Measurements from ENCODE around the gene GPR78. TPM values are rescaled to one million over a fixed set of nuclear protein-coding genes. Genes with fewer than 3 reads are reported as not detected.

Gene GPR78
- total and polyA plus RNA-seq, 2 of the 13 experiments (the other 11 are each of a cell fraction or from before 2014, with no cell fraction given), result 0.01 to 0.07 TPM

DNA sequence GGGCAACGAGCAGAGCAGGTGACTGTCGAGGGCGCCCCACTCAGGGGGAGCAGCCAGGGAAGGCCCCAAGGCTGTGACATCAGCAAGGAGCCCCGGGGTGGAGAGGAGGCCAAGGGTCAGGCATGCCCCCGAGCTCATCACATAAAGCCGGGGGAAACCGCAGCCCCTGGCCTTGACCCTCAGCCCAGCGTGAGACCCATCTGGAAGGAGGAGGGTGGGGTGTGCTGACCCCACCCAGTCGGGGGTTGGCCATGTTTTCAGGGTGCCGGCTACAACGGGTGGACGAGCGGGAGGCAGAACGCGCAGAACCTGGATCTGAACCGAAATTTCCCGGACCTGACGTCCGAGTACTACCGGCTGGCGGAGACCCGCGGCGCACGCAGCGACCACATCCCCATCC lies 26.3 kb downstream of the GPR78 start:
- ChIA-PET POLR2A (no interaction called here), CTCF (ENCODE audit: low intra/inter-chr PET ratio, low total read pairs) (interaction anchor here (2.0 kb wide), 1 partner anchor 312 kb away, joined by 5 read pairs; no protein-coding TSS in a partner anchor)
- intact Hi-C loops (cut with micrococcal nuclease; ENCODE audit: unreplicated experiment), result no loop called here
- Histone ChIP-seq H3K36me3 (replicated peaks in 1 of 2; ENCODE audit: control insufficient read depth in 1 of 2, insufficient read depth in 2 of 2, low read length in 2 of 2) (no peaks in the 10 kb centered on the region), H3K27me3 (ENCODE audit: control insufficient read depth in 1 of 2, insufficient read depth in 2 of 2, low read length in 2 of 2) (peaks cover 4 to 22% of the 10 kb centered on the region in 2 experiments), H3K9ac (ENCODE audit: insufficient read depth, low read depth, low read length) (no peak overlapping the region), H3K9me3 (ENCODE audit: low read length) (no peaks in the 10 kb centered on the region), H3K4me3 (replicated peaks in 1 of 3; ENCODE audit: insufficient read depth in 1 of 3, low read depth in 2 of 3, low read length in 3 of 3) (no peak overlapping the region), H3K79me2 (ENCODE audit: insufficient read depth, low read length) (no peaks in the 10 kb centered on the region), H3K27ac (ENCODE audit: extremely low read length, insufficient read depth, low read length) (no peak overlapping the region), H4K20me1 (ENCODE audit: insufficient read depth, low read length) (peaks cover 12% of the 10 kb centered on the region; the same call in 1 of the 2 replicates), H3K4me2 (ENCODE audit: low read depth, low read length) (no peak overlapping the region), H2AFZ (ENCODE audit: low read length) (no peak overlapping the region), H3K4me1 (ENCODE audit: insufficient read depth, low read length) (no peaks in the 10 kb centered on the region)
- TF ChIP-seq CHCHD3 (CRISPR knock-in tag; IDR thresholded peaks at IDR 0.05) (no peak), FOXA1 (IDR thresholded peaks at IDR 0.05) (no peak), FOXA1 (CRISPR knock-in tag; IDR thresholded peaks at IDR 0.05) (no peak), ZNF780A (CRISPR knock-in tag; IDR thresholded peaks at IDR 0.05) (no peak), SOX13 (IDR thresholded peaks at IDR 0.05) (no peak), SOX13 (CRISPR knock-in tag; conservative IDR thresholded peaks at IDR 0.05 in 1 of 2, IDR thresholded peaks at IDR 0.05 in 1 of 2) (no peak), RBM39 (IDR thresholded peaks at IDR 0.05; ENCODE audit: low read depth, low read length, poor library complexity, severe bottlenecking) (no peak), RXRB (CRISPR knock-in tag; IDR thresholded peaks at IDR 0.05; ENCODE audit: borderline replicate concordance) (no peak), ZNF335 (CRISPR knock-in tag; IDR thresholded peaks at IDR 0.05) (no peak), IRX3 (CRISPR knock-in tag; IDR thresholded peaks at IDR 0.05; ENCODE audit: borderline replicate concordance, low read depth) (no peak), YEATS2 (CRISPR knock-in tag; IDR thresholded peaks at IDR 0.05; ENCODE audit: borderline replicate concordance) (no peak), FIP1L1 (IDR thresholded peaks at IDR 0.05; ENCODE audit: borderline replicate concordance, insufficient read depth, low read depth, low read length) (no peak), TEAD3 (CRISPR knock-in tag; optimal IDR thresholded peaks at IDR 0.05; ENCODE audit: borderline replicate concordance) (no peak), MLLT10 (CRISPR knock-in tag; IDR thresholded peaks at IDR 0.05) (no peak), DNMT1 (CRISPR knock-in tag; IDR thresholded peaks at IDR 0.05) (no peak)
- TF ChIP-seq, protein P1, sequence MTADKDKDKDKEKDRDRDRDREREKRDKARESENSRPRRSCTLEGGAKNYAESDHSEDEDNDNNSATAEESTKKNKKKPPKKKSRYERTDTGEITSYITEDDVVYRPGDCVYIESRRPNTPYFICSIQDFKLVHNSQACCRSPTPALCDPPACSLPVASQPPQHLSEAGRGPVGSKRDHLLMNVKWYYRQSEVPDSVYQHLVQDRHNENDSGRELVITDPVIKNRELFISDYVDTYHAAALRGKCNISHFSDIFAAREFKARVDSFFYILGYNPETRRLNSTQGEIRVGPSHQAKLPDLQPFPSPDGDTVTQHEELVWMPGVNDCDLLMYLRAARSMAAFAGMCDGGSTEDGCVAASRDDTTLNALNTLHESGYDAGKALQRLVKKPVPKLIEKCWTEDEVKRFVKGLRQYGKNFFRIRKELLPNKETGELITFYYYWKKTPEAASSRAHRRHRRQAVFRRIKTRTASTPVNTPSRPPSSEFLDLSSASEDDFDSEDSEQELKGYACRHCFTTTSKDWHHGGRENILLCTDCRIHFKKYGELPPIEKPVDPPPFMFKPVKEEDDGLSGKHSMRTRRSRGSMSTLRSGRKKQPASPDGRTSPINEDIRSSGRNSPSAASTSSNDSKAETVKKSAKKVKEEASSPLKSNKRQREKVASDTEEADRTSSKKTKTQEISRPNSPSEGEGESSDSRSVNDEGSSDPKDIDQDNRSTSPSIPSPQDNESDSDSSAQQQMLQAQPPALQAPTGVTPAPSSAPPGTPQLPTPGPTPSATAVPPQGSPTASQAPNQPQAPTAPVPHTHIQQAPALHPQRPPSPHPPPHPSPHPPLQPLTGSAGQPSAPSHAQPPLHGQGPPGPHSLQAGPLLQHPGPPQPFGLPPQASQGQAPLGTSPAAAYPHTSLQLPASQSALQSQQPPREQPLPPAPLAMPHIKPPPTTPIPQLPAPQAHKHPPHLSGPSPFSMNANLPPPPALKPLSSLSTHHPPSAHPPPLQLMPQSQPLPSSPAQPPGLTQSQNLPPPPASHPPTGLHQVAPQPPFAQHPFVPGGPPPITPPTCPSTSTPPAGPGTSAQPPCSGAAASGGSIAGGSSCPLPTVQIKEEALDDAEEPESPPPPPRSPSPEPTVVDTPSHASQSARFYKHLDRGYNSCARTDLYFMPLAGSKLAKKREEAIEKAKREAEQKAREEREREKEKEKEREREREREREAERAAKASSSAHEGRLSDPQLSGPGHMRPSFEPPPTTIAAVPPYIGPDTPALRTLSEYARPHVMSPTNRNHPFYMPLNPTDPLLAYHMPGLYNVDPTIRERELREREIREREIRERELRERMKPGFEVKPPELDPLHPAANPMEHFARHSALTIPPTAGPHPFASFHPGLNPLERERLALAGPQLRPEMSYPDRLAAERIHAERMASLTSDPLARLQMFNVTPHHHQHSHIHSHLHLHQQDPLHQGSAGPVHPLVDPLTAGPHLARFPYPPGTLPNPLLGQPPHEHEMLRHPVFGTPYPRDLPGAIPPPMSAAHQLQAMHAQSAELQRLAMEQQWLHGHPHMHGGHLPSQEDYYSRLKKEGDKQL (CRISPR knock-in tag; IDR thresholded peaks at IDR 0.05; ENCODE audit: low read depth), result no peak
- TF ChIP-seq, protein P2, sequence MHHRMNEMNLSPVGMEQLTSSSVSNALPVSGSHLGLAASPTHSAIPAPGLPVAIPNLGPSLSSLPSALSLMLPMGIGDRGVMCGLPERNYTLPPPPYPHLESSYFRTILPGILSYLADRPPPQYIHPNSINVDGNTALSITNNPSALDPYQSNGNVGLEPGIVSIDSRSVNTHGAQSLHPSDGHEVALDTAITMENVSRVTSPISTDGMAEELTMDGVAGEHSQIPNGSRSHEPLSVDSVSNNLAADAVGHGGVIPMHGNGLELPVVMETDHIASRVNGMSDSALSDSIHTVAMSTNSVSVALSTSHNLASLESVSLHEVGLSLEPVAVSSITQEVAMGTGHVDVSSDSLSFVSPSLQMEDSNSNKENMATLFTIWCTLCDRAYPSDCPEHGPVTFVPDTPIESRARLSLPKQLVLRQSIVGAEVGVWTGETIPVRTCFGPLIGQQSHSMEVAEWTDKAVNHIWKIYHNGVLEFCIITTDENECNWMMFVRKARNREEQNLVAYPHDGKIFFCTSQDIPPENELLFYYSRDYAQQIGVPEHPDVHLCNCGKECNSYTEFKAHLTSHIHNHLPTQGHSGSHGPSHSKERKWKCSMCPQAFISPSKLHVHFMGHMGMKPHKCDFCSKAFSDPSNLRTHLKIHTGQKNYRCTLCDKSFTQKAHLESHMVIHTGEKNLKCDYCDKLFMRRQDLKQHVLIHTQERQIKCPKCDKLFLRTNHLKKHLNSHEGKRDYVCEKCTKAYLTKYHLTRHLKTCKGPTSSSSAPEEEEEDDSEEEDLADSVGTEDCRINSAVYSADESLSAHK (CRISPR knock-in tag; IDR thresholded peaks at IDR 0.05; ENCODE audit: borderline replicate concordance), result no peak
- ATAC-seq (no peak), DNase-seq (ENCODE audit: low spot score) (no peak), FAIRE-seq (no peak)
- 56% methylated on average over 13 of the region's 26 CpGs for WGBS (ENCODE audit: low lambda C conversion rate)
- in situ Hi-C loops (cut with HindIII; ENCODE audit: extremely low pct_ligation_motif_present, low pct_unique_long_range_greater_than_20kb), result no loop called here
- BruUV-seq (replicated peaks), result no TSS peak
